ENCODE measurements around the gene ZNF777.
"Not testable (repeated sequence)": the region's sequence is repeated elsewhere in the genome, so short reads cannot be mapped to it uniquely, and the experiment has no call there.

ZNF777 gene

GRCh38 chr7:149460493-149461277 is at the start of gene ZNF777:
TSS of gene ZNF777 (minus strand) at chr7:149461062. CDS start at chr7:149456022, 5,040 bp downstream.
- DNase-seq (ENCODE audit: low read depth), result peak; percentile 92

- no peak for DNase-seq (ENCODE audit: low read depth)
These were observed 49.4 kb upstream of the ZNF777 start for GRCh38 chr7:149510248-149510647.

- DNase-seq (ENCODE audit: low read depth), result no peak
These were observed 48.9 kb upstream of the ZNF777 start for GRCh38 chr7:149509774-149510173.

- no peak for DNase-seq (ENCODE audit: low read depth)
These were observed 44.7 kb upstream of the ZNF777 start for GRCh38 chr7:149505551-149505950.

GRCh38 chr7:149501651-149502050 is 40.8 kb upstream of the ZNF777 start:
- no peak for DNase-seq (ENCODE audit: low read depth)

- DNase-seq (ENCODE audit: low read depth), result no peak
These were observed 40.0 kb upstream of the ZNF777 start for GRCh38 chr7:149500910-149501309.

GRCh38 chr7:149500201-149500600 is 39.3 kb upstream of the ZNF777 start:
- no peak for DNase-seq (ENCODE audit: low read depth)

GRCh38 chr7:149498811-149499210 is 37.9 kb upstream of the ZNF777 start:
- no peak for DNase-seq (ENCODE audit: low read depth)

- DNase-seq (ENCODE audit: low read depth), result peak; percentile 82
These were observed 36.8 kb upstream of the ZNF777 start, which contains the start of gene ZNF746 for GRCh38 chr7:149497467-149498261. TSS of gene ZNF746 (minus strand) at chr7:149497809. CDS start at chr7:149497536, 273 bp downstream.

GRCh38 chr7:149496642-149497391 is 36.0 kb upstream of the ZNF777 start:
- peak; percentile 28 for DNase-seq (ENCODE audit: low read depth)

- DNase-seq (ENCODE audit: low read depth), result peak; percentile 88
These were observed 35.2 kb upstream of the ZNF777 start for GRCh38 chr7:149495785-149496641.

- peak; percentile 77 for DNase-seq (ENCODE audit: low read depth)
These were observed 34.0 kb upstream of the ZNF777 start for GRCh38 chr7:149494738-149495368.

- DNase-seq (ENCODE audit: low read depth), result not testable (repeated sequence)
These were observed 33.1 kb upstream of the ZNF777 start for GRCh38 chr7:149493975-149494374.

- no peak for DNase-seq (ENCODE audit: low read depth)
These were observed 32.5 kb upstream of the ZNF777 start for GRCh38 chr7:149493366-149493765.

- no peak for DNase-seq (ENCODE audit: low read depth)
These were observed 29.4 kb upstream of the ZNF777 start for GRCh38 chr7:149490083-149490760.

- no peak for DNase-seq (ENCODE audit: low read depth)
These were observed 28.6 kb upstream of the ZNF777 start for GRCh38 chr7:149489391-149490024.

GRCh38 chr7:149479568-149479967 is 18.7 kb upstream of the ZNF777 start:
- no peak for DNase-seq (ENCODE audit: low read depth)

GRCh38 chr7:149478754-149479153 is 17.9 kb upstream of the ZNF777 start:
- DNase-seq (ENCODE audit: low read depth), result no peak

GRCh38 chr7:149477494-149478443 is 16.9 kb upstream of the ZNF777 start:
- no peak for DNase-seq (ENCODE audit: low read depth)

Data from iris pigment epithelial cell (primary cell).